COR-L47 (cell line): ENCODE results near the gene EMILIN1.
A peak's percentile ranks its signal among the peaks of the same experiment; 100 is the strongest.
"Not testable (repeated sequence)": the region's sequence is repeated elsewhere in the genome, so short reads cannot be mapped to it uniquely, and the experiment has no call there.

Source experiments
- DNase-seq: peaks from one replicate; lab custom pipeline; 2025; lab: John Stamatoyannopoulos, UW

EMILIN1 gene

GRCh38 chr2:27094353-27094984 is 16.1 kb downstream of the EMILIN1 start:
- no peak for DNase-seq

GRCh38 chr2:27095427-27095744 is 17.0 kb downstream of the EMILIN1 start:
- no peak for DNase-seq

- peak; percentile 39 for DNase-seq
Observed at GRCh38 chr2:27095745-27096651, 17.6 kb downstream of the EMILIN1 start.

- no peak for DNase-seq
Observed at GRCh38 chr2:27096748-27097297, 18.4 kb downstream of the EMILIN1 start.

- no peak for DNase-seq
Observed at GRCh38 chr2:27097341-27097740, 18.9 kb downstream of the EMILIN1 start.

- no peak for DNase-seq
Observed at GRCh38 chr2:27099334-27099955, 21.0 kb downstream of the EMILIN1 start.

- no peak for DNase-seq
Observed at GRCh38 chr2:27100036-27100435, 21.6 kb downstream of the EMILIN1 start.

- no peak for DNase-seq
Observed at GRCh38 chr2:27102329-27102728, 23.9 kb downstream of the EMILIN1 start.

- no peak for DNase-seq
Observed at GRCh38 chr2:27105981-27106380, 27.6 kb downstream of the EMILIN1 start.

- no peak for DNase-seq
Observed at GRCh38 chr2:27108221-27108620, 29.8 kb downstream of the EMILIN1 start.

- DNase-seq, result no peak
Observed at GRCh38 chr2:27109083-27109482, 30.7 kb downstream of the EMILIN1 start.

- not testable (repeated sequence) for DNase-seq
Observed at GRCh38 chr2:27110603-27111352, 32.4 kb downstream of the EMILIN1 start.

GRCh38 chr2:27111392-27112078 is 33.1 kb downstream of the EMILIN1 start:
- not testable (repeated sequence) for DNase-seq

- DNase-seq, result no peak
Observed at GRCh38 chr2:27115519-27115918, 37.1 kb downstream of the EMILIN1 start.

GRCh38 chr2:27117995-27118524 is 39.6 kb downstream of the EMILIN1 start:
- DNase-seq, result no peak

GRCh38 chr2:27118525-27119329 is 40.3 kb downstream of the EMILIN1 start, which contains the start of gene CGREF1:
Gene CGREF1 (minus strand): TSS chr2:27119128. CDS start chr2:27104366, 14,762 bp downstream.
- DNase-seq, result peak; percentile 42

- not testable (repeated sequence) for DNase-seq
Observed at GRCh38 chr2:27119330-27119670, 40.9 kb downstream of the EMILIN1 start.

- no peak for DNase-seq
Observed at GRCh38 chr2:27121906-27122305, 43.5 kb downstream of the EMILIN1 start.

GRCh38 chr2:27122791-27123190 is 44.4 kb downstream of the EMILIN1 start:
- no peak for DNase-seq
